Neural progenitor cell (in vitro differentiated cells): ENCODE results near the gene PHF20. TPM values are rescaled to one million over a fixed set of nuclear protein-coding genes. Genes with fewer than 3 reads are reported as not detected.
"Not testable (repeated sequence)": the region's sequence is repeated elsewhere in the genome, so short reads cannot be mapped to it uniquely, and the experiment has no call there.

Experiments used
- DNase-seq: peaks from one replicate; pipeline ENCODE4 v3.0.0-alpha.2; 2016; ENCODE audit warnings: low spot score
- H2AFZ ChIP-seq: fragments of 200-600 bp; sonication (generic); replicated peaks from 2 replicates; pipeline ENCODE4 v1.6.1; 2016; ENCODE audit warnings: antibody characterized with exemption
- H3F3A ChIP-seq: fragments of 200-600 bp; sonication (generic); 2 replicates; pipeline ENCODE4 v1.6.1; 2016; ENCODE audit warnings: antibody characterized with exemption, low read depth
- H3K27ac ChIP-seq: fragments of 200-600 bp; sonication (generic); 2 replicates; pipeline ENCODE4 v1.5.1; 2016; ENCODE audit warnings: mild to moderate bottlenecking
- H3K27me3 ChIP-seq: fragments of 200-600 bp; sonication (generic); 2 replicates; pipeline ENCODE4 v1.6.1; 2016; ENCODE audit warnings: mild to moderate bottlenecking, moderate library complexity
- H3K36me3 ChIP-seq: fragments of 200-600 bp; sonication (generic); 2 replicates; pipeline ENCODE4 v1.5.1; 2016
- H3K4me1 ChIP-seq: fragments of 200-600 bp; sonication (generic); 2 replicates; pipeline ENCODE4 v1.6.1; 2016; ENCODE audit warnings: mixed run types
- H3K4me2 ChIP-seq: fragments of 200-600 bp; sonication (generic); 2 replicates; pipeline ENCODE4 v1.6.1; 2016
- H3K4me3 ChIP-seq: fragments of 200-600 bp; sonication (generic); 2 replicates; pipeline ENCODE4 v1.5.1; 2016
- H3K79me2 ChIP-seq: fragments of 200-600 bp; sonication (generic); 2 replicates; pipeline ENCODE4 v1.6.1; 2016; ENCODE audit warnings: low read depth
- H3K9ac ChIP-seq: fragments of 200-600 bp; sonication (generic); 2 replicates; pipeline ENCODE4 v1.6.1; 2016
- H3K9me3 ChIP-seq: fragments of 200-600 bp; sonication (generic); 2 replicates; pipeline ENCODE4 v1.5.1; 2016; ENCODE audit warnings: low read depth
- H4K20me1 ChIP-seq: fragments of 200-600 bp; sonication (generic); 2 replicates; pipeline ENCODE4 v1.6.1; 2016; ENCODE audit warnings: low read depth
- H3K27ac Mint-ChIP-seq: 3 replicates; pipeline ENCODE4 v1.8.0; 2021; ENCODE audit warnings: mixed read lengths
- H3K27me3 Mint-ChIP-seq: 2 replicates; pipeline ENCODE4 v1.8.0; 2022; ENCODE audit warnings: low read depth, mild to moderate bottlenecking, inconsistent platforms, moderate library complexity, mixed read lengths; ENCODE audit not compliant: insufficient read depth
- H3K36me3 Mint-ChIP-seq: 3 replicates; pipeline ENCODE4 v1.8.0; 2021; ENCODE audit warnings: mixed read lengths
- H3K4me1 Mint-ChIP-seq: 3 replicates; pipeline ENCODE4 v1.8.0; 2021; ENCODE audit warnings: mixed read lengths
- H3K4me3 Mint-ChIP-seq: 3 replicates; pipeline ENCODE4 v1.8.0; 2021; ENCODE audit warnings: mild to moderate bottlenecking, moderate library complexity, mixed read lengths
- H3K9me3 Mint-ChIP-seq: 3 replicates; pipeline ENCODE4 v1.8.0; 2020; ENCODE audit warnings: mixed read lengths
- CTCF ChIP-seq: fragments of 200-600 bp; sonication (generic); IDR thresholded peaks from 2 replicates; pipeline ENCODE4 v1.5.1; 2017; ENCODE audit warnings: antibody characterized with exemption, mild to moderate bottlenecking
- EZH2 ChIP-seq: fragments of 200-600 bp; sonication (generic); IDR thresholded peaks from 2 replicates; pipeline ENCODE4 v1.6.1; 2017; ENCODE audit warnings: antibody characterized with exemption, mild to moderate bottlenecking, moderate library complexity
- EZH2phosphoT487 ChIP-seq: fragments of 200-600 bp; sonication (generic); IDR thresholded peaks from 2 replicates; pipeline ENCODE4 v1.6.1; 2017; ENCODE audit warnings: antibody characterized with exemption
- total RNA-seq: library from RNA; depleted of rRNA; stranded (reverse); fragments of >200 nt; gene quantifications from 2 replicates; pipeline ENCODE4 v1.2.3, GENCODE V29; 2015; ENCODE audit warnings: low replicate concordance

Gene PHF20
- total RNA-seq, 1 donor from 2014 or later, result 54.7 TPM

- Histone ChIP-seq H3K4me2 (no peak overlapping the region), H3K79me2 (no peaks in the 10 kb centered on the region), H3K4me1 (no peaks in the 10 kb centered on the region), H3K27ac (no peak overlapping the region), H4K20me1 (peaks cover 10% of the 10 kb centered on the region), H3K27me3 (no peaks in the 10 kb centered on the region), H2AFZ (no peak overlapping the region), H3K9ac (no peak overlapping the region), H3K4me3 (no peak overlapping the region), H3F3A (peaks cover 2% of the 10 kb centered on the region), H3K9me3 (no peaks in the 10 kb centered on the region), H3K36me3 (no peaks in the 10 kb centered on the region)
- no peak for DNase-seq
- H3K4me1 Mint-ChIP-seq, result peaks cover 6% of the 10 kb centered on the region
- H3K27ac Mint-ChIP-seq, result no peak overlapping the region
- H3K27me3 Mint-ChIP-seq, result no peaks in the 10 kb centered on the region
- TF ChIP-seq CTCF (no peak), EZH2phosphoT487 (no peak), EZH2 (no peak)
- peaks cover 7% of the 10 kb centered on the region for H3K36me3 Mint-ChIP-seq
- H3K9me3 Mint-ChIP-seq, result no peaks in the 10 kb centered on the region
- no peak overlapping the region for H3K4me3 Mint-ChIP-seq
Observed at GRCh38 chr20:35888657-35889056, 116.8 kb downstream of the PHF20 start.

GRCh38 chr20:35891375-35891774, 119.6 kb downstream of the PHF20 start:
- no peaks in the 10 kb centered on the region for H3K79me2 ChIP-seq

GRCh38 chr20:35892871-35893270, 121.1 kb downstream of the PHF20 start:
- DNase-seq, result no peak
- Histone ChIP-seq H4K20me1 (no peaks in the 10 kb centered on the region), H3K27me3 (no peaks in the 10 kb centered on the region), H3K4me1 (no peaks in the 10 kb centered on the region), H3K9me3 (no peaks in the 10 kb centered on the region), H2AFZ (no peak overlapping the region), H3K79me2 (no peaks in the 10 kb centered on the region), H3K27ac (no peak overlapping the region), H3K4me3 (no peak overlapping the region), H3K9ac (no peak overlapping the region), H3K4me2 (no peak overlapping the region), H3F3A (no peaks in the 10 kb centered on the region), H3K36me3 (no peaks in the 10 kb centered on the region)
- TF ChIP-seq CTCF, result no peak
- TF ChIP-seq EZH2, result no peak
- TF ChIP-seq EZH2phosphoT487, result no peak
- Mint-ChIP-seq H3K36me3 (peaks cover 2% of the 10 kb centered on the region), H3K4me1 (no peaks in the 10 kb centered on the region), H3K27ac (no peak overlapping the region), H3K4me3 (no peak overlapping the region), H3K9me3 (no peaks in the 10 kb centered on the region), H3K27me3 (peaks cover 2% of the 10 kb centered on the region)

More at GRCh38 chr20:35891375-35891774, 119.6 kb downstream of the PHF20 start:
- Histone ChIP-seq H3K36me3 (no peaks in the 10 kb centered on the region), H3K4me3 (no peak overlapping the region), H3K27me3 (no peaks in the 10 kb centered on the region), H4K20me1 (no peaks in the 10 kb centered on the region), H3K4me2 (no peak overlapping the region), H3K4me1 (no peaks in the 10 kb centered on the region), H2AFZ (no peak overlapping the region), H3K9me3 (no peaks in the 10 kb centered on the region), H3F3A (no peaks in the 10 kb centered on the region), H3K9ac (no peak overlapping the region), H3K27ac (no peak overlapping the region)
- H3K4me3 Mint-ChIP-seq, result no peak overlapping the region
- H3K27ac Mint-ChIP-seq, result no peak overlapping the region
- TF ChIP-seq CTCF, result no peak
- no peak for TF ChIP-seq EZH2phosphoT487
- TF ChIP-seq EZH2, result no peak
- no peak for DNase-seq
- peaks cover 6% of the 10 kb centered on the region for H3K36me3 Mint-ChIP-seq
- peaks cover 2% of the 10 kb centered on the region for H3K27me3 Mint-ChIP-seq
- H3K4me1 Mint-ChIP-seq, result no peaks in the 10 kb centered on the region
- H3K9me3 Mint-ChIP-seq, result no peaks in the 10 kb centered on the region

GRCh38 chr20:35893942-35894341, 122.1 kb downstream of the PHF20 start:
- Histone ChIP-seq H3K4me1 (no peaks in the 10 kb centered on the region), H3K79me2 (no peaks in the 10 kb centered on the region), H2AFZ (no peak overlapping the region), H3K4me2 (no peak overlapping the region), H3K36me3 (no peaks in the 10 kb centered on the region), H3K4me3 (no peak overlapping the region), H3K9me3 (no peaks in the 10 kb centered on the region), H3K27ac (no peak overlapping the region), H3K27me3 (no peaks in the 10 kb centered on the region), H3F3A (no peaks in the 10 kb centered on the region), H3K9ac (no peak overlapping the region), H4K20me1 (no peaks in the 10 kb centered on the region)
- Mint-ChIP-seq H3K27ac (no peak overlapping the region), H3K4me1 (no peaks in the 10 kb centered on the region), H3K4me3 (no peak overlapping the region), H3K36me3 (peaks cover 2% of the 10 kb centered on the region), H3K27me3 (peaks cover 2% of the 10 kb centered on the region), H3K9me3 (no peaks in the 10 kb centered on the region)
- TF ChIP-seq EZH2phosphoT487, result no peak
- no peak for TF ChIP-seq CTCF
- TF ChIP-seq EZH2, result no peak
- no peak for DNase-seq

- not testable (repeated sequence) for H3K79me2 ChIP-seq, H3K27ac Mint-ChIP-seq
Observed at GRCh38 chr20:35895516-35895915, 123.7 kb downstream of the PHF20 start.

More at GRCh38 chr20:35895516-35895915, 123.7 kb downstream of the PHF20 start:
- H3K4me3 Mint-ChIP-seq, H3K4me3 ChIP-seq, H3K9me3 ChIP-seq, H3F3A ChIP-seq, H3K27me3 ChIP-seq, H3K36me3 Mint-ChIP-seq, H3K36me3 ChIP-seq, H3K4me2 ChIP-seq, H3K9me3 Mint-ChIP-seq, H3K4me1 Mint-ChIP-seq, H3K4me1 ChIP-seq, DNase-seq, H3K27me3 Mint-ChIP-seq, H4K20me1 ChIP-seq, H3K27ac ChIP-seq, H2AFZ ChIP-seq, H3K9ac ChIP-seq: not testable (repeated sequence)
